Activated naive CD4-positive, alpha-beta T cell treated with anti-CD3 and anti-CD28 coated beads, Interleukin-2, amount 50 U/mL, for 72 hours (primary cell): ENCODE data around the gene INPP4B. TPM values are rescaled to one million over a fixed set of nuclear protein-coding genes. Genes with fewer than 3 reads are reported as not detected.
A peak's percentile ranks its signal among the peaks of the same experiment; 100 is the strongest.

Experiments
- ATAC-seq, 2 donors: fragments of 150-1000 bp; cut with Tn5 transposase; 2 replicates each; pipeline ENCODE4 v1.10.0; 2021; ENCODE audit warnings: mild to moderate bottlenecking in 2 of 2, moderate library complexity in 2 of 2
- DNase-seq, 2 donors: peaks; one replicate each; pipeline ENCODE4 v3.0.0; 2021 to 2022; ENCODE audit warnings: low spot score in 2 of 2
- H3K27ac Mint-ChIP-seq, 2 donors: one replicate each; pipeline ENCODE4 v1.8.0; 2022; ENCODE audit warnings: mild to moderate bottlenecking in 2 of 2, mixed read lengths in 2 of 2
- H3K36me3 Mint-ChIP-seq, 2 donors: one replicate each; pipeline ENCODE4 v1.8.0; 2022; ENCODE audit warnings: mixed read lengths in 2 of 2
- H3K9me3 Mint-ChIP-seq, 2 donors: one replicate each; pipeline ENCODE4 v1.8.0; 2022; ENCODE audit warnings: mixed read lengths in 2 of 2
- total RNA-seq, 2 donors: library from RNA; stranded (reverse); gene quantifications; one replicate each; pipeline ENCODE4 v1.2.3, GENCODE V29; 2022

INPP4B gene
- total RNA-seq = 10 to 100 TPM; 63.9 to 81.3 TPM

DNA sequence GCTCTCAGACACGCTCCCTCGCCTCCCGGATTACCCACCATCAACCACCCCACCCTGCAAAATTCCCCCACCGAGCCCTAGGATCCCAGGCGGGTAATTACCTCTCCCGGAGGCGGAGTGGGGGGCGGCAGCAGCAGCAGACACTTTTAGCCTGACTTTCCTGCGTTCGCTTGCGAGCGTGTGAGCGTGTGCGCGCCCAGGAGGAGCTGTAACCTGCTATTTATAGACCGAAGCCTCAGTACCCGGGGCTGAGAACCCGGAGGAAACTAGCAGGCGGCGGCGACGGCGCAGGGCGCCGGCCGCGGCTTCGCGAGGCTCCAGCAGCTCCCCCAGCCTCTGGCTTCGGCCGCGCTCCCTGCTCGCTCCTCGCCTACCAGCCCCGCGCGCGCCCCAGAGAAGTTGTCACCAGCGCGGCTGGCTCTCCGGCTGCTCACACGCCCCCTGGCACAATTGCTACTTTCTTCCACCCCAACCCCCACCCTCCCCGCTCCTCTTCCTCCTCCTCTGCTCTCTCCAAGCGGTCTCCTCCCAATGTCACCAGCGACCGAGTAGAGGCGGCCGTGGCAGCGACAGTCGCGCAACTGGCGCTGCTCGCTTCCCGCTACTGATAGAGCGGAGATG lies at the start of gene INPP4B:
TSS of gene INPP4B (minus strand) at position 194 of the 621 bp plus-strand sequence.
- ATAC-seq (peak; percentile 59 to 69), DNase-seq (peak; percentile 60 to 64)
- H3K27ac Mint-ChIP-seq = peak within 1 kb of the TSS; percentile 79 to 86
- peaks cover 5 to 10% of the 10 kb centered on the region in 2 donors for H3K36me3 Mint-ChIP-seq
- H3K9me3 Mint-ChIP-seq = no peaks in the 10 kb centered on the region

DNA sequence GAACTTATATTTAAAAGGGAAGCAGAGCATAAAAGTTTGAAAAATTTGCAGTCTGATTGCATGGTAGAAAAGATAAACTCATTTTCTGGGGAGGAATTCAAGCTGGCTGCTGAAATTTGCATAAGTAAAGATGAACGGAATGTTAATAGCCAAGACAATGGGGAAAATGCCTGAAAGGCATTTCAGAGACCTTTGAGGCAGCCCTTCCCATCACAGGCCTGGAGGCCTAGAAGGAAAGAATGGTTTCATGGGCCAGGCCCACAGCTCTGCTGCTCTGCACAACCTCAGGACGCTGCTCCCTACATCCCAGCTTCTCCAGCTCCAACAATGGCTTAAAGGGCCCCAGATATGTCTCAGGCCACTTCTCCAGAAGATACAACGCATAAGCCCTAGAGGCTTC lies 46.9 kb upstream of the INPP4B start:
- DNase-seq (no peak), ATAC-seq (no peak)
- H3K36me3 Mint-ChIP-seq = peaks cover 4 to 7% of the 10 kb centered on the region in 2 donors
- no peak overlapping the region for H3K27ac Mint-ChIP-seq
- H3K9me3 Mint-ChIP-seq = peaks cover 11 to 25% of the 10 kb centered on the region in 2 donors

DNA sequence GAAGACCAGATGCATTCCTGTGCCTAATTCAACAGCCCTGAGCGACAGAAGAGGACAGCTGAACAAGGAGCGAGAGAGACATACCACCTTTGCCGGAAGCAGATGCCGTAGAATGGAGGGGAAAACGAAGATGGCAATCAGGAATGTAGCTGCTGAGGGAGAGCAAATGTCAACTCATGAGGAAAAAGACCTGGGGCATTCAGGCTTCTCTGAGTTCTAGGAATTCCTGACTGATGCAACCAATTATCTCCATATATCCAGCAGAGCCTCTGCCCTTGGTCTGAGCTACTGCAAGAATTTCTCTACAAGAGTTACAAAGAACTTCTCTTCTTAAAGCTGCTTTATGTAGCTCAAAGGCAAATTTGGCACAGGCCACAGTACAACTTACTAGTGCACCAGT lies 40.5 kb upstream of the INPP4B start:
- Mint-ChIP-seq H3K27ac (no peak overlapping the region), H3K9me3 (no peaks in the 10 kb centered on the region), H3K36me3 (no peaks in the 10 kb centered on the region)
- DNase-seq (no peak), ATAC-seq (no peak)

DNA sequence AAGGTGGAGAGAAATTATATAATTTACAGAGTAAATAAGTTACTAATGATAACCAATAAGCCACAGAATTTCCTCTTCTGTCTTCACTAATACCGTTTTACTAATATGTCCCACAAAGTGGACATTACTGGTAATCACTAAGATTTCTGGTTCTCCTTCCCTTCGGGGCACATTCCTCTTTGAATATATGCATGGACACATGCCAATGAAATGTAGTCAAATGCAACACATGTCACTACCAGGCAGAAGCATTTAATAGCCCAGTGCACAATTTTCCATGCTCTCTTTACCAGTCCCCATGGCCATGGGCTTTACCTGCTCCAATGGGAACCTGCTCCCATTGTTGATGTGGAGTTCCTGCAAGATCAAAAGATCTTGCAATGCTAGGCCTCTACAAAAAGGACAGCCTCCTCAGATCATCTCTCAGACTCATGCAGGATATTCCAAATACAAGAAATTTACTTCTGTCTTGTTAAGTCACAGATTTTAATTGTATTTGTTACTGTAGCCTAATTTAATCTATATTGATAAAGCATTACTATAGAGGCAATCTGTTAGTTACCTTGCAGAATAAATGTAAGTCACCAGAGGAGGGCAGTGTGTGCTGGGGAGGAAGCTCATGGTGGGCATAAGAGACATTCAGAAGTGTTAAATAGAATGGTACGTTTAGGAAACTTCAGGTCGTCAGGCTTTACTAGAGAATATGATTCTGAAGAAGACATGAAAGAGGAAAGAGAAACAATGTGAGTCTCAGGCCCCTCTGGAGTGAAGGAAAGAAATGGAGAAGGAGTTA lies 37.1 kb upstream of the INPP4B start:
- no peak for DNase-seq

DNA sequence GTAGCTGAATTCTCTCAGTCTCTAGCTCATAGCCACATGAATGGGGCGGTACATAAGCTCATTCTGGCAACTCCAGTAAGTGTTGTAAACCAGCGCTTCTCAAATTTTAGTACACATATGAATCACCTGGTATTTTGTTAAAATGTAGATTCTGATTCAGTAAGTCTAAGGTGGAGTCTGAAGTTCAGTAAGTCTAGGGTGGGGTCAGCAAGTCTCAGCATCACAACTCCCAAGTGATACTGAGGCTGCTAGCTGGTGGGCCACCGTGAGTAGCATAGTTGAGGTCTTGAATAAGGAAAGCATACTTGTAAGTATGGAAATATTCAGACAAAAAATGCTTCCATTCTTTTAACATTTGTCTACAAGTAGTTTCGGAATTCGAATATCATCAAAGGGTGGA lies 36.1 kb upstream of the INPP4B start:
- DNase-seq (no peak), ATAC-seq (no peak)
- Mint-ChIP-seq H3K36me3 (no peaks in the 10 kb centered on the region), H3K9me3 (no peaks in the 10 kb centered on the region), H3K27ac (no peak overlapping the region)

More for the DNA sequence above, 37.1 kb upstream of the INPP4B start:
- no peaks in the 10 kb centered on the region for H3K36me3 Mint-ChIP-seq
- H3K27ac Mint-ChIP-seq = peak overlapping the region in 1 of 2 donors; percentile 33
- no peaks in the 10 kb centered on the region for H3K9me3 Mint-ChIP-seq
- ATAC-seq = no peak

DNA sequence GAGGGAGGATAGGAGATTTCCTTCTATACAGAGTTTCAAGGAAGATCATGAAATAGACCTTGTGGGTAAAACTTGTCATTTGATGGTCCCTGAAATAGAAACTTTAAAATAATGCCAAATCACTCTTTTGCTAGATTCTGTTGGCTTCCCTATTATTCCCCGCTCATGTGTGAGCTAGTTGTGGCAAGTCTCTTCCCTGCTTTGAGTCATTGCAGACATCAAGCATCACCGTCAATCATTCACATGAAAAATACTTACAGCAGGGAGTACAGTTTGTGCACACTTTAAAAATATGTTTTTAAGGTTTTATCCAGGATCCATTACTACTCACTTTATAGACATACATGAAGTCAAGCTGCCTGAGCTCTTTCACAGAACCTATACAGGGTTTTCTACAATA lies 35.2 kb upstream of the INPP4B start:
- ATAC-seq = no peak
- Mint-ChIP-seq H3K36me3 (no peaks in the 10 kb centered on the region), H3K27ac (no peak overlapping the region), H3K9me3 (no peaks in the 10 kb centered on the region)
- no peak for DNase-seq

DNA sequence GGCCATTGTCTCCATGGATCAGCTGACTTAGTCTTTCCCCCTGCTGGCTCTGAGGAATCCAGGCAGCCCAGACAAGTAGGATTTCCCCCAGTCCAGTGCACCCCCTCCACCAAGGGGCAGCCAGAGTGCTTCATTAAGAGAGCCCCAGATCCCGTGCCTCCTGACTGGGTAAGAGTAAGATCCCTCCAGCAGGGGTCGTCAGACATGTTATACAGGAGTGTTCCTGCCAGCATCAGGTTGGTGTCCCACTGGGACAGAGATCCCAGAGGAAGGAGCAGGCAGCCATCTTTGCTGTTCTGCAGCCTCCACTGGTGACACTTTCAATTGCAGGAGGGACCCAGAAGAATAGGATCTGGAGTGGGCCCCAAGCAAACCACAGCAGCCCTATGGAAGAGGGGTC lies 29.0 kb upstream of the INPP4B start:
- no peak for DNase-seq
- H3K9me3 Mint-ChIP-seq = no peaks in the 10 kb centered on the region
- H3K27ac Mint-ChIP-seq = no peak overlapping the region
- H3K36me3 Mint-ChIP-seq = no peaks in the 10 kb centered on the region
- no peak for ATAC-seq

DNA sequence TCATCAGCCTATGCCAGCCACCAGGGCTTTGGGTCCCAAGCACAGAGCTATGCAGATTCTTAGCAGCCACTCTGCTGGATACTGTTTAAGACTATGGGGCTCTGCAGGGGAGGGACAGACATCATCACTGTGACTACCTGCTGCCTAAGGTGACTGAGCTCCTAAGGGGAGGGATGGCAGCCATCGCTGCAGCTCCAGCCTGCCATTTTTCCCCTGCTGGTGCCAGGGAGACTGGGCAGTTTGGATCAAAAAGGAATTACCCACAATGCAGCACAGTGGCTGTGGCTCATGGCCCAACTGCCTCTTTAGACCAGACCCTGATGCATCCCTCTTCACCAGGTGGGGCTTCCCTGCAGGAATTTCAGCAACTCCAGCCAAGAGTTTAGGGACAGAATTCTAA lies 28.6 kb upstream of the INPP4B start:
- H3K27ac Mint-ChIP-seq = no peak overlapping the region
- ATAC-seq (no peak), DNase-seq (no peak)
- H3K36me3 Mint-ChIP-seq = no peaks in the 10 kb centered on the region
- no peaks in the 10 kb centered on the region for H3K9me3 Mint-ChIP-seq

DNA sequence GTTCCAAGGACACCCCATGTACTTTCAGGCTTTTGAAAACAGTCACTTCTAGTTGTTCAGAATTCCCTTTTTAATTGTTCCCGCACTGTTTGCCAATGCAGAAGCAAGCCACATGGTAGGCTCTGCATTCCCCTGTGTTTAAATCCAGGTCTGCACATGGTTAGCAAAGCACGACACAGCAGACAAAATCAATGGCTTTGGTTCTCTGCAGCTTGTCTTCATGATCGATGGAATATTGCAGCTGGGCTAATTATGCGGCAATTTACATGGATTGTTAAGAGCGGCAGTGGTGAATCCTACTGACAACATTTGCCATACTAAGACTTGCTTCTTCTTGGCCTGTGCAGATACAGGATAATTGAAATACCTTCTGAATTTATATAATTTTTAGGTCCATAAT lies 20.6 kb upstream of the INPP4B start:
- Mint-ChIP-seq H3K36me3 (no peaks in the 10 kb centered on the region), H3K9me3 (no peaks in the 10 kb centered on the region), H3K27ac (no peak overlapping the region)

DNA sequence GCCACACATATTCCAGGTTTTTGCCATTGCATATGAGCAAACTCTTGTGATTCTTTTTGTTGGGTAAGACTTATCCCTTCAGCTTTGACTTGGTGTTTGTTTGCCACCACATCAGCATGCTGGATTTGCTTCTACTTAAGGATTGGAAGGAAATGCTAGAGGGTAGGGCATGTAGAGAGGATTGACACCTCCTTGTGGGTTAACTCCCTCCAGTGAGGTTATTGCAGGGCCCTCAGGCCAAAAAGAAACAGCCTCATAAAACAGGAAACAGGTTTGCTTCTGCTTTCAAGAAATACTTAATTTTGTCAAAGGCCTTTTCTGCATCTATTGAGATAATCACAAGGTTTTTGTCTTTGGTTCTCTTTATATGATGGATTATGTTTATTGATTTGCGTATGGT lies 15.2 kb upstream of the INPP4B start:
- no peak for ATAC-seq
- H3K27ac Mint-ChIP-seq = no peak overlapping the region
- no peaks in the 10 kb centered on the region for H3K9me3 Mint-ChIP-seq
- no peak for DNase-seq
- peaks cover 0 to 4% of the 10 kb centered on the region in 2 donors for H3K36me3 Mint-ChIP-seq

More for the DNA sequence above, 20.6 kb upstream of the INPP4B start:
- ATAC-seq (no peak), DNase-seq (no peak)

DNA sequence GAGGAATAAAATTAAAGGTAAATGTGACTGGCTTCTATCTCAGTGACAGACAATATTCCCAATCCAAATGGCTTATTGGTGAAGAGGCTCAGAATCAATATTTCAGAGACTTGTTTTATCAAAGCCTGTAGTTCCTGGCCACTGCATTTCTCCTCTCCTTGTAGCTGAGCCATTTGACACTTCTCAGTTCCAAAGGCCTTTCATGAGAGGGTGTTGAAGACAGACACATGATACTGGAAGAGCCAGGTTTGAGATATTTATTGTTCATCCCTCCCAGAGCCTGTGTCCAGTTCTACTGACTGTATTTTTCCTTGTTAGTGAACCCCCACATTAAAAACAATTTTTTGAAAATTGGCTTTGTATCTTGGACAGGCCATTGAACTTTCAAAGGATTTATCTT lies 12.9 kb upstream of the INPP4B start:
- no peak overlapping the region for H3K27ac Mint-ChIP-seq
- ATAC-seq (no peak), DNase-seq (no peak)
- H3K36me3 Mint-ChIP-seq = peaks cover 0 to 4% of the 10 kb centered on the region in 2 donors
- no peaks in the 10 kb centered on the region for H3K9me3 Mint-ChIP-seq

DNA sequence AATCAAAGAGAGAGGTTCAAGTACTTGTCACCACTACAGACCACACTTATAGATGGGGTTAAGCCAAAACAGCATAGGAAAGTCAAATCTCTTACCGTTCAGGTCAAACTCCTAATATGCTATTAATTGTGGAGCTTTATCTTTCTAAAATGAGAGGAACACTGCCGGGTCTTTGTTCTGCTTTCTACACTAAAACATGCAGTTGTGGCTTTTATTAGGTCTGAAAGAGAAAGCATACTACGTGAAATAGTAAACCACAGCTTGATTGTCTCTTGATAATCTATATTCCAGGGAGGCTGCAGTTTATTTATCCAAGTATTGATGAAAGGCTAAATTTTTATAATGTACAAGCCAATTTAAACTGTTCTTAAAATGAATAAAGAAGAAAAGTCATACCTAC lies 12.3 kb upstream of the INPP4B start:
- ATAC-seq (no peak), DNase-seq (no peak)
- H3K9me3 Mint-ChIP-seq = no peaks in the 10 kb centered on the region
- no peak overlapping the region for H3K27ac Mint-ChIP-seq
- peaks cover 0 to 4% of the 10 kb centered on the region in 2 donors for H3K36me3 Mint-ChIP-seq

DNA sequence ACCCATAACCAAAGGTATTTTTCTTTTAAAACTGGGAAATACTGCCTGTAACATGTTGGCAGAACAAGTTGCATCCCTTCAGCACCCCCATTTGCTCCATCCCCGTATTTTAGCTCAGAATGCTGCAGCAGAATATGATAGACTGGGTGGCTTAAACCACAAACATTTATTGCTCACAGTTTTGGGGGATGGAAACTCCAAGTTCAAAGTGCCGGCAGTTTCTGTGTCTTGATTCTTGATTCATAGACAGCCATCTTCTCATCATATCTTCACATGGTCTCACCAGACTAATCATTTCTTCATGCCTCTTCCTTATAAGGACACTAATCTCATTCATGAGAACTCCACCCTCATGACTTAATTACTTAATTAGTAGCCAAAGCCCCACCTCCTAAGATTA lies 10.5 kb upstream of the INPP4B start:
- Mint-ChIP-seq H3K27ac (no peak overlapping the region), H3K9me3 (no peaks in the 10 kb centered on the region), H3K36me3 (peaks cover 0 to 4% of the 10 kb centered on the region in 2 donors)
- no peak for ATAC-seq
- DNase-seq = no peak

DNA sequence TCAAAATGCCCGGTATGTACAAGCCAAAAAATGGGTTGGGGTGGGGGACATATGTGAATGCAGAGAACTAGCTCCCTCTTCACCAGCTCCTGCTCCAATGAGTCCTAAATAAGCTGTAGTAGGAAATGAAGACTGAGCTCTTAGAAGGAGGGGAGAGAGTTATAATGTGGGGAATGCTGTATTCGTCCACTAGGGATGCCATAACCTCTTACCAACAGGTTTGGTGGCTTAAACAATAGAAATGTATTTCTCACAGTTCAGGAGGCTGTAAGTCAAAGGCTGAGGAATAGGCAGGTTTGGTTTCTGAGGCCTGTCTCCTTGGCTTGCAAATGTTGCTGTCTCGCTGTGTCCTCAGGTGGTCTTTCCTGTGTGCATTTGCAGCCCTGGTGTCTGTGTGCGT lies 4.4 kb upstream of the INPP4B start:
- Mint-ChIP-seq H3K9me3 (no peaks in the 10 kb centered on the region), H3K36me3 (peaks cover 4 to 10% of the 10 kb centered on the region in 2 donors), H3K27ac (no peak overlapping the region)
- ATAC-seq (no peak), DNase-seq (no peak)

DNA sequence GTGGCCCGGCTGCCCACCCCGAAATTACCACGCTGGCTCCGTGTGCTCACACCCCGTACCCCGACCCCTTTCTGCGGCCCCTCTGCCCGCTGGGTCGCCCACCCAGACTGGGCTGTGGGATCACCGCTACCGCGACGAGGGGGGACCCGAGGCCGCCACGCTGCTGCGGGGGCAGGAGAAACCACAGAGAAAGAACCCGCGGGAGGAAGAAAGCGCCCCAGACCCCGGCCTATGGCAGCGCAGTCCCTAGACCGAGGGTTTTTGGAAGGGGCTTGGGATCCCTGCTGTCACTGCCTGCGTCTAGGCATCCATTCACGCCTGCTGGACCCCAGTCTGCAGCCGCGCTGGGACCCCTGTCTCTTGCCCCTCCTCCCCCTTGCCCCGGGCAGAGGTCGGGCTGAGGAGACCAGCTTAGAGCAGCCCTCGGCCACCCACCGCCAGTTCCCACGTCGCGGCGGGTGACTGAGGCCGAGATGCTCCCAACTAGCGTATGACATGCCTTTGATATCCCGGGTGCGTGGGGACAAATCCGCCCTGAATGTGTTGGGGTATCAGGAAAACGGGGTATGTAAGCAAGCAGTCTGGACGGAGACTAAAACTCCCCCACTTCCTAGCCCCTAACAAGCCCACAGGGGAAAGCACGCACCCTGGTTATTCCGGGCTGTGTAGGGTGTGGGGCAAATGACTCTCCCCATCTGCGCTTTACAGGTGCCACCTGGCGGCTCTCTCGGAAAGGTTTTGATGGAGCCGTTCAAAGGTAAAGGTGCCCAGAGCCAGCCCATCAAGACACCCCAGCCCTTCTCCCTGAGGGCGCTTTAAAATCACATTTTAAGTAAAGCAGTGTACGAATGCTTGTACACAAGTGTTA lies 862 bp upstream of the INPP4B start:
- H3K9me3 Mint-ChIP-seq = no peaks in the 10 kb centered on the region
- ATAC-seq = peak; percentile 82 to 83
- peaks cover 5 to 10% of the 10 kb centered on the region in 2 donors for H3K36me3 Mint-ChIP-seq
- peak; percentile 71 for DNase-seq
- H3K27ac Mint-ChIP-seq = peak overlapping the region; percentile 77 to 86

DNA sequence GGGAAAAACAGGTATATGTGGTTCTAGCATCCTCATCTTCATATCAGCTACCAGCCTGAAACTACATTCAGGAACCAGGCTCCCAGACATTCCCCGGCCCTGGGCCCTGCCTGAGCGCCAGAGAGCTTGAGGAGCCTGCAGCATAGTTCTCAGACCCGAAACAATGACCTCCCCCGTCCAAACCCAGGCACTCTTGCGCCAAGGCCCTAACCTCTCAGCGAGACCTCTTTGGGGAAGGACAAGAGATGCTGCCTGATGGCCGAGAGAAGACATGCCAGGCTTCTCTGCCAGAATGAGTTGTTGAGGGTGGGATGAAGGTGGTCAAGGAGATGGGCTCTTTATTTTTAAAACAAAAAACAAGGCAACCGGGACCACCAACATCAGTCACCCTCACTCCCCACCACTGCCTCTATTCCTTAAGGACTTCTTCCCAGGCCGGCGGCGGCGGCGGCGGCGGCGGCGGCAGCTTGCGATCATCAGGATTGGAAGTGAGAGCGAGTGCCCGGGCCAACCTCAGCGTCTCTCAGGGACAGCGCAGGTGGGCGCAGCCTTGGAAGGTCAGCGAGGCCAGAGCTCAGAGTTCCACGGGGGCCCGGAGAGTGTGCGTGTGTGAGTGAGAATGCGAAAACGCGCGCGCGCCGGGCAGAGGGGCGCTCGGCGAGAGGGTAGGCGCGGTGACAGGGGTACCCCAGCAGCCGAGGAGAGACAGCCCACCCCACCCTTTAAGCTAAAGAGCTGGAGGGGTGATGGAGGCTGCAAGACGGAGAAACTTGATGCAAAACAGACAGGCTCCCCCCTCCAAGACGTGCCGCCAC lies 601 bp downstream of the INPP4B start:
- peak overlapping the region; percentile 79 to 86 for H3K27ac Mint-ChIP-seq
- H3K36me3 Mint-ChIP-seq = peaks cover 5 to 10% of the 10 kb centered on the region in 2 donors
- DNase-seq = peak; percentile 19 to 55
- no peaks in the 10 kb centered on the region for H3K9me3 Mint-ChIP-seq
- ATAC-seq = peak; percentile 12 to 21
